Measurements from ENCODE around the gene TMOD1.

GRCh38 chr9:97502222-97502983 lies 937 bp downstream of the TMOD1 start:
- TF ChIP-seq, protein P1, sequence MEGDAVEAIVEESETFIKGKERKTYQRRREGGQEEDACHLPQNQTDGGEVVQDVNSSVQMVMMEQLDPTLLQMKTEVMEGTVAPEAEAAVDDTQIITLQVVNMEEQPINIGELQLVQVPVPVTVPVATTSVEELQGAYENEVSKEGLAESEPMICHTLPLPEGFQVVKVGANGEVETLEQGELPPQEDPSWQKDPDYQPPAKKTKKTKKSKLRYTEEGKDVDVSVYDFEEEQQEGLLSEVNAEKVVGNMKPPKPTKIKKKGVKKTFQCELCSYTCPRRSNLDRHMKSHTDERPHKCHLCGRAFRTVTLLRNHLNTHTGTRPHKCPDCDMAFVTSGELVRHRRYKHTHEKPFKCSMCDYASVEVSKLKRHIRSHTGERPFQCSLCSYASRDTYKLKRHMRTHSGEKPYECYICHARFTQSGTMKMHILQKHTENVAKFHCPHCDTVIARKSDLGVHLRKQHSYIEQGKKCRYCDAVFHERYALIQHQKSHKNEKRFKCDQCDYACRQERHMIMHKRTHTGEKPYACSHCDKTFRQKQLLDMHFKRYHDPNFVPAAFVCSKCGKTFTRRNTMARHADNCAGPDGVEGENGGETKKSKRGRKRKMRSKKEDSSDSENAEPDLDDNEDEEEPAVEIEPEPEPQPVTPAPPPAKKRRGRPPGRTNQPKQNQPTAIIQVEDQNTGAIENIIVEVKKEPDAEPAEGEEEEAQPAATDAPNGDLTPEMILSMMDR (IDR thresholded peaks at IDR 0.05): no peak
- TF ChIP-seq POLR2A (IDR thresholded peaks at IDR 0.05): no peak
- peak in 1 of 2 donors; percentile 35 for TF ChIP-seq POLR2AphosphoS5 (IDR thresholded peaks at IDR 0.05; ENCODE audit: insufficient read depth in 1 of 2, low read depth in 1 of 2)

Data from vagina (tissue), 2 donors.